GM12878 (cell line): ENCODE data around the gene ERC1. TPM values are rescaled to one million over a fixed set of nuclear protein-coding genes. Genes with fewer than 3 reads are reported as not detected.

Experiments used
- ATAC-seq: fragments of 200-7000 bp; cut with Tn5 transposase; 3 replicates; pipeline ENCODE4 v1.9.1; 2020; ENCODE audit warnings: mild to moderate bottlenecking, moderate library complexity
- BruUV-seq: library from RNA; stranded (reverse); fragments of 400-500 nt; replicated peaks from 2 replicates; lab custom pipeline; 2021; lab: Mats Ljungman, UMichigan
- CTCF ChIA-PET: fragments of 300-600 bp; sonication (Branson Sonifier 250); formaldehyde crosslinking; extraction: SDS; loops from one replicate; lab custom pipeline; 2021; ENCODE audit warnings: inconsistent platforms; lab: Yijun Ruan, JAX
- POLR2A ChIA-PET: fragments of 350-600 bp; formaldehyde crosslinking; extraction: SDS; loops from one replicate; lab custom pipeline; 2021; ENCODE audit warnings: inconsistent platforms; lab: Charles Lee
- RAD21 ChIA-PET: fragments of 300-600 bp; sonication (Branson Sonifier 250); formaldehyde crosslinking; loops from one replicate; lab custom pipeline; 2023; ENCODE audit warnings: antibody characterized with exemption; ENCODE audit not compliant: unreplicated experiment; lab: Charles Lee
- SMC1A ChIA-PET: fragments of 300-600 bp; sonication (Branson Sonifier 250); formaldehyde crosslinking; loops from one replicate; lab custom pipeline; 2023; ENCODE audit not compliant: unreplicated experiment, uncharacterized antibody; lab: Charles Lee
- DNase-seq: peaks from one replicate; pipeline ENCODE4 v3.0.0-alpha.2; 2011; ENCODE audit warnings: low read depth, low spot score
- FAIRE-seq: peaks from 3 replicates; lab custom pipeline; 2011; peaks lifted over from hg19 to GRCh38; lab: Jason Lieb, UNC
- H2AFZ ChIP-seq: 2 replicates; pipeline ENCODE4 v1.6.0; 2011; ENCODE audit warnings: low read depth, low read length, control low read depth; ENCODE audit not compliant: control insufficient read depth
- H3K27ac ChIP-seq: 2 replicates; pipeline ENCODE4 v1.5.1; 2011; ENCODE audit warnings: control low read depth; ENCODE audit not compliant: control insufficient read depth, insufficient read depth
- H3K27me3 ChIP-seq, 2 experiments: replicated peaks in 1 of 2; 2 replicates each; pipeline versions ENCODE4 v1.6.0 to v1.6.1; 2011; ENCODE audit warnings: low read length in 1 of 2; ENCODE audit not compliant: control insufficient read depth in 2 of 2, insufficient read depth in 2 of 2
- H3K36me3 ChIP-seq, 2 experiments: 2 replicates each; pipeline ENCODE4 v1.5.1; 2011; ENCODE audit warnings: low read length in 1 of 2; ENCODE audit not compliant: control insufficient read depth in 2 of 2, insufficient read depth in 2 of 2
- H3K4me1 ChIP-seq: 2 replicates; pipeline ENCODE4 v1.6.1; 2011; ENCODE audit warnings: mild to moderate bottlenecking, low read length, moderate library complexity, mixed read lengths; ENCODE audit not compliant: control insufficient read depth, insufficient read depth
- H3K4me2 ChIP-seq: 2 replicates; pipeline ENCODE4 v1.6.0; 2011; ENCODE audit warnings: control low read depth; ENCODE audit not compliant: control insufficient read depth, insufficient read depth
- H3K4me3 ChIP-seq: fragments of 200-600 bp; sonication (generic); 2 replicates; pipeline ENCODE4 v1.5.1; 2016
- H3K79me2 ChIP-seq: 2 replicates; pipeline ENCODE4 v1.6.0; 2011; ENCODE audit warnings: low read length; ENCODE audit not compliant: control insufficient read depth, insufficient read depth
- H3K9ac ChIP-seq: 2 replicates; pipeline ENCODE4 v1.8.0; 2011; ENCODE audit warnings: low read length, control low read depth, mixed read lengths; ENCODE audit not compliant: control insufficient read depth, insufficient read depth
- H3K9me3 ChIP-seq: replicated peaks from 3 replicates; pipeline ENCODE4 v1.5.1; 2011; ENCODE audit warnings: mild to moderate bottlenecking, low read length; ENCODE audit not compliant: control insufficient read depth, insufficient read depth
- H4K20me1 ChIP-seq: 2 replicates; pipeline ENCODE4 v1.6.0; 2011; ENCODE audit not compliant: control insufficient read depth, insufficient read depth
- BCL11A ChIP-seq: IDR thresholded peaks from 2 replicates; pipeline ENCODE4 v1.6.1; 2011; ENCODE audit warnings: low read depth, low read length
- CHD4 ChIP-seq: fragments of 200-600 bp; sonication (generic); IDR thresholded peaks from 2 replicates; pipeline ENCODE4 v1.6.1; 2016; ENCODE audit warnings: mild to moderate bottlenecking
- DPF2 ChIP-seq: fragments of 450-650 bp; IDR thresholded peaks from 2 replicates; pipeline ENCODE4 v1.6.1; 2017; ENCODE audit warnings: mild to moderate bottlenecking
- NBN ChIP-seq: fragments of 450-650 bp; IDR thresholded peaks from 2 replicates; pipeline ENCODE4 v1.6.1; 2016
- NRF1 ChIP-seq: conservative IDR thresholded peaks from 2 replicates; pipeline ENCODE4 v1.6.1; 2011; ENCODE audit warnings: mild to moderate bottlenecking, low read depth, low read length, improper control_type of control experiment
- RCOR1 ChIP-seq: conservative IDR thresholded peaks from 2 replicates; pipeline ENCODE4 v1.6.1; 2012; ENCODE audit warnings: low read depth, low read length, improper control_type of control experiment
- SUPT20H ChIP-seq: IDR thresholded peaks from 2 replicates; pipeline ENCODE4 v1.6.1; 2011; ENCODE audit warnings: low read depth, mild to moderate bottlenecking, low read length, moderate library complexity, borderline replicate concordance; ENCODE audit not compliant: control insufficient read depth
- ZNF207 ChIP-seq: fragments of 450-650 bp; IDR thresholded peaks from 2 replicates; pipeline ENCODE4 v1.6.1; 2014; ENCODE audit warnings: antibody characterized with exemption, mild to moderate bottlenecking, borderline replicate concordance
- WGBS: methylation state at CpG from one replicate; pipeline ENCODE4 v1.1.6; 2016; ENCODE audit warnings: low lambda C conversion rate; ENCODE audit not compliant: insufficient replicate concordance, insufficient coverage; ENCODE audit errors: missing lambda C conversion rate; 5-methylcytosine and 5-hydroxymethylcytosine counted together
- in situ Hi-C: fragments of 300-500 bp; cut with MboI; formaldehyde crosslinking; loops from 9 replicates; pipeline ENCODE4 v1.14.3; 2018; ENCODE audit warnings: mixed read lengths
- intact Hi-C: fragments of 100-400 bp; cut with micrococcal nuclease; formaldehyde crosslinking; loops from one replicate; pipeline ENCODE4 v1.14.2; 2022; ENCODE audit not compliant: unreplicated experiment
- polyA plus RNA-seq, 11 experiments: library from polyadenylated mRNA; depleted of rRNA in 4 of 11; unstranded in 6 of 11; stranded (reverse) in 5 of 11; fragments of >200 nt; fragmentation: Nextera tagmentation in 4 of 11; fragmentation: Illumina TruSeq in 1 of 11; extraction: Ambion mirVana in 4 of 11; extraction: Trizol in 1 of 11; gene quantifications; 1 replicate in 1 of 11; 2 replicates in 10 of 11; pipeline versions ENCODE4 v1.2.1 to v1.2.3, GENCODE V29; 2011 to 2016; ENCODE audit warnings: inconsistent platforms in 2 of 11, missing spikeins in 2 of 11, low read depth in 1 of 11
- total RNA-seq, 4 experiments: library from RNA; depleted of rRNA in 3 of 4; stranded (reverse); fragments of >200 nt in 3 of 4; fragmentation: Illumina TruSeq in 1 of 4; extraction: Trizol in 1 of 4; gene quantifications; 2 replicates each; pipeline versions ENCODE4 v1.2.1 to v1.2.3, GENCODE V29; 2013 to 2021
- TF ChIP-seq, protein P1 (sequence below): fragments of 450-650 bp; IDR thresholded peaks from 2 replicates; pipeline ENCODE4 v1.6.1; 2014; ENCODE audit warnings: mild to moderate bottlenecking
- TF ChIP-seq, protein P2 (sequence below): IDR thresholded peaks from 2 replicates; pipeline ENCODE4 v1.6.1; 2012; ENCODE audit warnings: low read length, inconsistent platforms
- TF ChIP-seq, protein P3 (sequence below): fragments of 450-650 bp; IDR thresholded peaks from 2 replicates; pipeline ENCODE4 v1.6.1; 2016; ENCODE audit warnings: mild to moderate bottlenecking

Gene ERC1
- total and polyA plus RNA-seq, 10 of the 15 experiments (the other 5 are each of a cell fraction or from before 2014, with no cell fraction given): 0.75 to 8.0 (median 5.0) TPM

DNA sequence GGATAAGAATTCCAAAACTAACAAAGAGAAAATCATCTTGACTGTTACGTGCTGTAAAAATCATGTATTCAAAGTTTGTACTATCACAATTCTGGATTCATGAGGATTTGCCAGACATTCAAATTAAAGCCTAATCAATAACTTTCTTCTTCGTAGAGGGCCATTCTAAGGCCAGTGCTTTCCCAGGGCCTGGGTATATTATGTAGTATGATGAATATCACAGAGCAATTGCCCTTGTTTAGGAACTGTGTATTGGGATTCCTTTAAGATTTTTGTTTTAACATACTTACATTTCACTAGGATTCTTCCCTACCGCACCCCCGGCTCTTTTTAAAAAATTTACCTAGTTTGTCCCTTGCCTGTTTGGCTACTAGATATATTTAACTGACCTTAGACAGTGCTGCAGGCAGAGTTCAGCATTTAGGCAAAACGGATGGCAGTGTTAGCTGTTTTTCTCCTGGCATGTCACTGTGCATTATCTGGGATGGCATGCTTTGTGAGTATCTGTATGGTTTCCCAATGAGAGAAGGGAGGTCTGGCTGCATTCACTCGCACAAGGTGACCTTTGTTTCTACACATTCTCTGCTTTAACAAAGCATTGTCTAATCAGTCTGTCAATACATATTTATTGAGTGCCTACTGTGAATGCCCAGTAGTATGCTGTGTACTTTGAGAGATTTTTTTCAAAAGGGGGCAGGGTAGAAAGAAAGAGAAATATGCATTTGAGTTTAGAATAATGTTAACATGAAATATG lies 63.3 kb downstream of the ERC1 start:
- POLR2A ChIA-PET: no interaction called here
- Histone ChIP-seq H3K9ac (no peak overlapping the region), H3K4me1 (no peaks in the 10 kb centered on the region), H3K79me2 (no peaks in the 10 kb centered on the region), H3K27ac (no peak overlapping the region), H4K20me1 (no peaks in the 10 kb centered on the region), H3K4me3 (no peak overlapping the region), H2AFZ (no peak overlapping the region), H3K27me3 (0 out of 4 replicates have a peak, but pooled peaks cover 0 to 2% of the 10 kb centered on the region in 2 experiments), H3K36me3 (no peaks in the 10 kb centered on the region), H3K9me3 (no peaks in the 10 kb centered on the region; the same call in 2 of the 3 replicates), H3K4me2 (no peak overlapping the region)
- ATAC-seq: no peak
- WGBS: 39% methylated on average over 6 of the region's 6 CpGs
- no peak for DNase-seq
- RAD21 ChIA-PET: no interaction called here
- in situ Hi-C loops: no loop called here
- intact Hi-C loops: no loop called here
- TF ChIP-seq NRF1: no peak
- TF ChIP-seq SUPT20H: no peak
- TF ChIP-seq, protein P1, sequence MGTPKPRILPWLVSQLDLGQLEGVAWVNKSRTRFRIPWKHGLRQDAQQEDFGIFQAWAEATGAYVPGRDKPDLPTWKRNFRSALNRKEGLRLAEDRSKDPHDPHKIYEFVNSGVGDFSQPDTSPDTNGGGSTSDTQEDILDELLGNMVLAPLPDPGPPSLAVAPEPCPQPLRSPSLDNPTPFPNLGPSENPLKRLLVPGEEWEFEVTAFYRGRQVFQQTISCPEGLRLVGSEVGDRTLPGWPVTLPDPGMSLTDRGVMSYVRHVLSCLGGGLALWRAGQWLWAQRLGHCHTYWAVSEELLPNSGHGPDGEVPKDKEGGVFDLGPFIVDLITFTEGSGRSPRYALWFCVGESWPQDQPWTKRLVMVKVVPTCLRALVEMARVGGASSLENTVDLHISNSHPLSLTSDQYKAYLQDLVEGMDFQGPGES: no peak
- no peak for TF ChIP-seq RCOR1
- TF ChIP-seq ZNF207: no peak
- TF ChIP-seq, protein P2, sequence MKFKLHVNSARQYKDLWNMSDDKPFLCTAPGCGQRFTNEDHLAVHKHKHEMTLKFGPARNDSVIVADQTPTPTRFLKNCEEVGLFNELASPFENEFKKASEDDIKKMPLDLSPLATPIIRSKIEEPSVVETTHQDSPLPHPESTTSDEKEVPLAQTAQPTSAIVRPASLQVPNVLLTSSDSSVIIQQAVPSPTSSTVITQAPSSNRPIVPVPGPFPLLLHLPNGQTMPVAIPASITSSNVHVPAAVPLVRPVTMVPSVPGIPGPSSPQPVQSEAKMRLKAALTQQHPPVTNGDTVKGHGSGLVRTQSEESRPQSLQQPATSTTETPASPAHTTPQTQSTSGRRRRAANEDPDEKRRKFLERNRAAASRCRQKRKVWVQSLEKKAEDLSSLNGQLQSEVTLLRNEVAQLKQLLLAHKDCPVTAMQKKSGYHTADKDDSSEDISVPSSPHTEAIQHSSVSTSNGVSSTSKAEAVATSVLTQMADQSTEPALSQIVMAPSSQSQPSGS: no peak
- no peak for TF ChIP-seq NBN
- no peak for TF ChIP-seq DPF2
- no peak for TF ChIP-seq CHD4
- TF ChIP-seq, protein P3, sequence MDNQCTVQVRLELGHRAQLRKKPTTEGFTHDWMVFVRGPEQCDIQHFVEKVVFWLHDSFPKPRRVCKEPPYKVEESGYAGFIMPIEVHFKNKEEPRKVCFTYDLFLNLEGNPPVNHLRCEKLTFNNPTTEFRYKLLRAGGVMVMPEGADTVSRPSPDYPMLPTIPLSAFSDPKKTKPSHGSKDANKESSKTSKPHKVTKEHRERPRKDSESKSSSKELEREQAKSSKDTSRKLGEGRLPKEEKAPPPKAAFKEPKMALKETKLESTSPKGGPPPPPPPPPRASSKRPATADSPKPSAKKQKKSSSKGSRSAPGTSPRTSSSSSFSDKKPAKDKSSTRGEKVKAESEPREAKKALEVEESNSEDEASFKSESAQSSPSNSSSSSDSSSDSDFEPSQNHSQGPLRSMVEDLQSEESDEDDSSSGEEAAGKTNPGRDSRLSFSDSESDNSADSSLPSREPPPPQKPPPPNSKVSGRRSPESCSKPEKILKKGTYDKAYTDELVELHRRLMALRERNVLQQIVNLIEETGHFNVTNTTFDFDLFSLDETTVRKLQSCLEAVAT: no peak
- TF ChIP-seq BCL11A: no peak
- SMC1A ChIA-PET: interaction anchor here (0.7 kb wide), 1 partner anchor 63 kb away, joined by 3 read pairs; no protein-coding TSS in a partner anchor
- no TSS peak for BruUV-seq
- CTCF ChIA-PET: interaction anchor here (0.7 kb wide), 1 partner anchor 95 kb away, joined by 5 read pairs; no protein-coding TSS in a partner anchor
- no peak for FAIRE-seq
